Measurements from ENCODE around the gene ZNF653. TPM values are rescaled to one million over a fixed set of nuclear protein-coding genes. Genes with fewer than 3 reads are reported as not detected.
A peak's percentile ranks its signal among the peaks of the same experiment; 100 is the strongest.

The ZNF653 gene
- total and polyA plus RNA-seq, 9 of the 15 experiments (the other 6 are each of a cell fraction or from before 2014, with no cell fraction given): 1.6 to 8.0 (median 4.2) TPM; not detected in 2

DNA sequence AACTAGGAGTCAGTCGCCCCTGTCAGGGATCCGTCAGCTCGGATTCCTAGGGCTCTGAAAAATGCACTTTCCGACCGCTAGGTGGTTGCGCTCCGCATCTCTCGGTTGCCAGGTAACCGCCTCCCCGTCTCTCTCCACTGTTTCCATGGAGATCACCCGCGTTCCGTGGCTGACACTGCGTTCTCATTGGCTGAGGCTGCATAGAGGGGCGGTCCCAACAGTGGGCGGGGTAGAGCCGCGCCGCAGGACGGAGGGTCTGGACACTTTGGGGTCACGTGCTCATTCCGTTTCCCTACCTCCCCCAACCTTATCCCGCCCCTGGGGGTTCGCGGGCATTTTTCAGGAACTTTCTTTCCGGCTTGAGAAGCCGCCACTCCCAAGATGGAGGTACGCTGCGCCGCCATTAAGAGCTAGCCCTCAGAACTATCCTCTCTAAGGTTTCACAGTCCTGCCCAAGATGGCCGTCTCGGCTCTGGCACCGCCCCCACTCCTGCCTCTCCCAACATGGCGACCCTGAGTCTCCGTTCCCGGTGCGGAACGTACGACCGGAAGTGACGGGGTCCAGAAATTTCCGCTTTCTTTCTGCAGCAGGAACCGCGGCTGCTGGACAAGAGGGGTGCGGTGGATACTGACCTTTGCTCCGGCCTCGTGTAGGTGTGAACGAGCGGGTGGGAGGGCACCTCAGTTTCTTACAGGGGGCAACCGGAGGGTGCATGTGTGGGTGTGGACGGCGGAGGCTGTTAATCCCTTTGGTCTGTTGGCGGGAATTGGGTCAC lies 70.4 kb downstream of the ZNF653 start, which contains the start of the genes ODAD3 and PRKCSH (continued):
- TF ChIP-seq, protein P1, sequence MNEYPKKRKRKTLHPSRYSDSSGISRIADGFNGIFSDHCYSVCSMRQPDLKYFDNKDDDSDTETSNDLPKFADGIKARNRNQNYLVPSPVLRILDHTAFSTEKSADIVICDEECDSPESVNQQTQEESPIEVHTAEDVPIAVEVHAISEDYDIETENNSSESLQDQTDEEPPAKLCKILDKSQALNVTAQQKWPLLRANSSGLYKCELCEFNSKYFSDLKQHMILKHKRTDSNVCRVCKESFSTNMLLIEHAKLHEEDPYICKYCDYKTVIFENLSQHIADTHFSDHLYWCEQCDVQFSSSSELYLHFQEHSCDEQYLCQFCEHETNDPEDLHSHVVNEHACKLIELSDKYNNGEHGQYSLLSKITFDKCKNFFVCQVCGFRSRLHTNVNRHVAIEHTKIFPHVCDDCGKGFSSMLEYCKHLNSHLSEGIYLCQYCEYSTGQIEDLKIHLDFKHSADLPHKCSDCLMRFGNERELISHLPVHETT (CRISPR knock-in tag; conservative IDR thresholded peaks at IDR 0.05 in 1 of 2, IDR thresholded peaks at IDR 0.05 in 1 of 2): peak in 1 of 2 experiments; percentile 95; a peak in 1 of 4 replicates
- TF ChIP-seq IFI16 (CRISPR knock-in tag; IDR thresholded peaks at IDR 0.05): no peak
- no peak for TF ChIP-seq MTA2 (IDR thresholded peaks at IDR 0.05; ENCODE audit: low read depth)
- peak; percentile 97 for TF ChIP-seq CREM (IDR thresholded peaks at IDR 0.05; ENCODE audit: low read depth)
- TF ChIP-seq ZFX (CRISPR knock-in tag; IDR thresholded peaks at IDR 0.05): 0 out of 2 replicates have a peak, but pooled peaks have one; percentile 47
- peak; percentile 62 for TF ChIP-seq MYC (IDR thresholded peaks at IDR 0.05; ENCODE audit: low read depth, low read length)
- TF ChIP-seq MYC (CRISPR knock-in tag; IDR thresholded peaks at IDR 0.05; ENCODE audit: borderline replicate concordance, low read depth): no peak
- no peak for TF ChIP-seq ZNF431 (CRISPR knock-in tag; IDR thresholded peaks at IDR 0.05)
- TF ChIP-seq GMEB1 (CRISPR knock-in tag; IDR thresholded peaks at IDR 0.05): peak; percentile 85
- no peak for TF ChIP-seq KAT7 (CRISPR knock-in tag; IDR thresholded peaks at IDR 0.05; ENCODE audit: borderline replicate concordance)
- TF ChIP-seq ZFP36 (IDR thresholded peaks at IDR 0.05; ENCODE audit: low read depth, low read length, partially characterized antibody): peak; percentile 3
- TF ChIP-seq POLR2B (IDR thresholded peaks at IDR 0.05; ENCODE audit: low read depth, partially characterized antibody): peak; percentile 66
- TF ChIP-seq NCOR1 (IDR thresholded peaks at IDR 0.05): no peak
- TF ChIP-seq ZNF778 (CRISPR knock-in tag; IDR thresholded peaks at IDR 0.05): no peak
- no peak for TF ChIP-seq MECOM (CRISPR knock-in tag; IDR thresholded peaks at IDR 0.05)
- no peak for TF ChIP-seq ID3 (CRISPR knock-in tag; IDR thresholded peaks at IDR 0.05)
- peak; percentile 85 for TF ChIP-seq ID3 (tag; IDR thresholded peaks at IDR 0.05)
- TF ChIP-seq ZNF347 (CRISPR knock-in tag; IDR thresholded peaks at IDR 0.05; ENCODE audit: low read depth): no peak
- TF ChIP-seq HDAC8 (tag; IDR thresholded peaks at IDR 0.05): peak; percentile 80; the same call in 1 of the 2 replicates
- TF ChIP-seq USF1 (CRISPR knock-in tag; IDR thresholded peaks at IDR 0.05): peak; percentile 97
- TF ChIP-seq U2AF2 (optimal IDR thresholded peaks at IDR 0.05; ENCODE audit: low read depth, low read length): no peak
- TF ChIP-seq HNRNPLL (IDR thresholded peaks at IDR 0.05; ENCODE audit: low read depth, low read length, poor library complexity, severe bottlenecking): peak; percentile 44
- peak; percentile 96 for TF ChIP-seq ZNF584 (CRISPR knock-in tag; IDR thresholded peaks at IDR 0.05; ENCODE audit: low read depth)

Measured in K562 (cell line).